PFSK-1 (cell line): Measurements from ENCODE around the gene CENPA.

Source experiments
- FOXP2 ChIP-seq: optimal IDR thresholded peaks from 2 replicates; pipeline ENCODE3; 2011; ENCODE audit warnings: borderline replicate concordance, control low read depth, inconsistent platforms; ENCODE audit not compliant: insufficient read depth; ENCODE audit errors: extremely low read length, extremely low read depth
- POLR2AphosphoS5 ChIP-seq: IDR thresholded peaks from 2 replicates; pipeline ENCODE4 v1.6.1; 2012; ENCODE audit warnings: low read depth, mild to moderate bottlenecking, control low read depth, low read length, moderate library complexity
- REST ChIP-seq, 2 experiments: IDR thresholded peaks; 2 replicates each; pipeline versions ENCODE4 v1.6.1 to v1.8.0; 2011 to 2012; ENCODE audit warnings: low read depth in 2 of 2, low read length in 2 of 2, control low read depth in 1 of 2, inconsistent platforms in 1 of 2, mild to moderate bottlenecking in 1 of 2, moderate library complexity in 1 of 2; ENCODE audit not compliant: insufficient read depth in 1 of 2
- SIN3A ChIP-seq: IDR thresholded peaks from 2 replicates; pipeline ENCODE4 v1.6.1; 2012; ENCODE audit warnings: mild to moderate bottlenecking, low read length, moderate library complexity, borderline replicate concordance; ENCODE audit not compliant: insufficient read depth
- TAF1 ChIP-seq: IDR thresholded peaks from 2 replicates; pipeline ENCODE4 v1.6.1; 2012; ENCODE audit warnings: low read length, control low read depth, borderline replicate concordance; ENCODE audit not compliant: insufficient read depth

GRCh38 chr2:26758790-26759321 lies 27.0 kb upstream of the CENPA start:
- TF ChIP-seq REST (IDR thresholded peaks at IDR 0.05; ENCODE audit: insufficient read depth in 1 of 2, low read depth in 2 of 2, low read length in 2 of 2): no peak
- no peak for TF ChIP-seq POLR2AphosphoS5
- no peak for TF ChIP-seq SIN3A
- no peak for TF ChIP-seq TAF1
- TF ChIP-seq FOXP2: no peak
